Renal cortical epithelial cell (primary cell): Measurements from ENCODE around the gene ELMOD1. TPM values are rescaled to one million over a fixed set of nuclear protein-coding genes. Genes with fewer than 3 reads are reported as not detected.
"Not testable (repeated sequence)": the region's sequence is repeated elsewhere in the genome, so short reads cannot be mapped to it uniquely, and the experiment has no call there.

Source experiments
- DNase-seq: peaks from one replicate; pipeline ENCODE4 v3.0.0-alpha.2; 2011; ENCODE audit warnings: low read depth
- total RNA-seq: library from RNA; depleted of rRNA; stranded (reverse); fragments of >200 nt; gene quantifications from 2 replicates; pipeline ENCODE4 v1.2.3, GENCODE V29; 2014

The ELMOD1 gene
- total RNA-seq = 0.10 TPM in 1 of 2 replicates, not detected in the other

- no peak for DNase-seq
These were observed at the start of gene ELMOD1 for GRCh38 chr11:107590460-107591377. Gene ELMOD1, plus strand, starts transcription at chr11:107591147. Its CDS starts 27,043 bp downstream, at chr11:107618190.

GRCh38 chr11:107545101-107545514 is 45.8 kb upstream of the ELMOD1 start:
- DNase-seq = peak; percentile 98

GRCh38 chr11:107547961-107548360 is 43.0 kb upstream of the ELMOD1 start:
- DNase-seq = no peak

DNA sequence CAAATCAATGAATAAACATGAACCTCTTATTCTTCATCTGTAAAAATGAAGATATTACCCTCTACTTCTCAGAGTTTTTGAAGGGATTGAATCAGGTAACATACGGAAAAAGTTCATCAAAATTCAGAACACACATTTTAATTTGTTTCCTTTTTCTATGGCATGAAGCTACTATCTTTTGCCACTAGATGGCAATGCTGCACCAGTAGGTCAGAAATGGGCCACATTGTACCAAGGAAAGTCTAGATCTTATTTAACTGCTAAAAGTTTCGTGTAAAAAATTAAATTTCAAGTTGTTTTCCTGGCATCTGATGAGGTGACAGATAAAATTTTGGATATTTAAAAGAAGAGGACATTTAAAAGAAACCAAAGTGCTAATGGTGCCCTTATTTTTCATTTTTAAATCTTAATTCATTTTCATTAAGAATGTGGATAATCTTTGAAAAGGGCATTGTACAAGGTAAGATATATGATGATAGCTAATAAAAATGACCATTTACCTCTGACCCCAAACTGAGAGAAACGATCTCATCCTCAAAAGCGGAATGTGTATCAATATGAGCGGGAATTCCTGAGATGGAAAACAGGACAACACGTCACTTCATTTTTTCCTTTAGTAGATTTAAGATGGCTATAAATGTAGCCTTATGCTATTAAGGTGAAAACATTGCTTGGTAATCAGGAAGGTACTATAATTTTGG is 41.5 kb upstream of the ELMOD1 start:
- peak; percentile 50 for DNase-seq

- no peak for DNase-seq
These were observed 41.0 kb upstream of the ELMOD1 start for GRCh38 chr11:107549954-107550285.

GRCh38 chr11:107550304-107550703 is 40.6 kb upstream of the ELMOD1 start:
- DNase-seq = no peak

DNA sequence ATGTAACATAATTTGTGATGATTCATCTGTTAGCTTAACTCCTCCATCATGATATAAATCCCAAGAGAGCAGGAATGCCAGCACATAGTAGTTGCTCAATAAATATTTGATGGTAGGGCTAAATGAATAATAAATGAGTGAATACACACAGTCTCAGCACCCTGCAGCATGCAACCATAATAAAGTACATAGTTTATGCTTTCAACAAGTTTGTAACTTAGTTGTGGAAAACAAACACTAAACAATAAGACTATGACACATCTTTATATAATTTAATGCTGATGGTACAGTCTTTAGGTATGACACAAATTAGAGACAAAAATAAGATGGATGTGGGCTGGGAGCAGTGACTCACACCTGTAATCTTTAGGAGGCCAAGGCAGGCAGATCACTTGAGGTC is 29.3 kb upstream of the ELMOD1 start:
- peak; percentile 39 for DNase-seq

- peak; percentile 87 for DNase-seq
These were observed 28.2 kb upstream of the ELMOD1 start for GRCh38 chr11:107562647-107563208.

GRCh38 chr11:107563702-107564101 is 27.2 kb upstream of the ELMOD1 start:
- DNase-seq = peak; percentile 51

DNA sequence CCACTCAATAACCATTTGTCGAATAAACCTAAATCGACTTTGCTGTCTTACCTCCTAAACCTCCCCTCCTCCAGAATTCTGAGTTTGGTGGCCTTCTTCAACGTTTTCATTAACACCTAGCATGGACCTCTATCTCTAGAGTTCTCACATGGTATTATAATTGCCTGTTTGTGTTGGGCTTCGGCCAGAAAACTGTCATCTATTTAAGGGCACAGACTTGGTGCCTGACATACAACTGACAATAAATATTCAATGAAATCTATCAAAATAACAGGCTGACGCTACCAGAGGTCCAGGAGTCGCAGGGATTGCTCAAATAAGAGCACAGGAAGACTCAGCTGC is 26.1 kb upstream of the ELMOD1 start:
- no peak for DNase-seq

GRCh38 chr11:107565219-107565937 is 25.6 kb upstream of the ELMOD1 start, which contains the start of gene ALKBH8:
Gene ALKBH8, minus strand, starts transcription at chr11:107565735. Its CDS starts 4,842 bp downstream, at chr11:107560893.
- DNase-seq = peak; percentile 50

- peak; percentile 15 for DNase-seq
These were observed 24.9 kb upstream of the ELMOD1 start for GRCh38 chr11:107565955-107566501.

DNA sequence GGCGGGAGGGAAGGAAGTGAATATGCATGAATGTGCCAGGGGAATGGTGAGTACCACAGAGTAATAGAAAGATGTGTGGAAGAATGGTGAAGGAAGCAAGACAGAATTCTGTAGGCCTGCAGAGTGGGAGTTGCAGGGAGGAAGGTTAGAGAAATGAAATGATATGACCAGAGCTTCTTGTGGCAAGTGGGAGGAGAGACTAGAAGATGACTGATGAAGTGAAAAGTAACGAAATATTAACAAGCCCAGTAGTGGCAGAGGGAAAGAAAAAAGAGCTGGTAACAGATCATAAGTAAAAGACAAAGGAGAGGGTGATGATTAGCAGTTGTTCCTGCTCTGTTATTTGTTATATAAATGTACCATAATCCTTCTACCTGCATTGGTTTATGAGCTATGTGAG is 24.4 kb upstream of the ELMOD1 start:
- DNase-seq = no peak

DNA sequence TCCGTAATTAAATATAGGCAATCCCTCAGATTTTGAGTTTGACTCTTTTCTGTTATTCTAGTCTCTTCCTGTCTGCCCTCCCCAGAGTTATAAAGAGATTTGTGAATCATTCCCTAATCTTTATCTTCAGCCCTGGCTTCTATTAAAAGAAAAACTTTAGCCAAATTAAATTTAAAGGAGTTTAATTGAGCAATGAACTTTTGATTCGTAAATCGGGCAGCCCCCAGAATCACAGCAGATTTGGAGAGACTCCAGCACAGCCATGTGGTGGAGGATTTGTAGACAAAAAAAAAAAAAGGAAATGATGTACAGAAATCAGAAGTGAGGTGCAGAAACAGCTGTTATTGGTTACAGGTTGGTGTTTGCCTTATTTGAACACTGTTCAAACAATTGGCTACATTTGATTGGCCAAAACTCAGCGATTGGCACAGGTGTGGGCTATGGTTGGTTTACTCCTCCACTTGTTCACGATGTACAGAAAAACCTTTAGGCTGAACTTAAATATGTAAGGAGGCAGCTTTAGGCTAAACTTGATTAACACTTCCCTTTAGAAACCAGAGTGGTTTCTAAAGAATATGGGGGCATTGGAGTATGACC is 23.1 kb upstream of the ELMOD1 start:
- DNase-seq = no peak

GRCh38 chr11:107570015-107570414 is 20.9 kb upstream of the ELMOD1 start:
- DNase-seq = no peak

GRCh38 chr11:107573438-107573837 is 17.5 kb upstream of the ELMOD1 start:
- no peak for DNase-seq

DNA sequence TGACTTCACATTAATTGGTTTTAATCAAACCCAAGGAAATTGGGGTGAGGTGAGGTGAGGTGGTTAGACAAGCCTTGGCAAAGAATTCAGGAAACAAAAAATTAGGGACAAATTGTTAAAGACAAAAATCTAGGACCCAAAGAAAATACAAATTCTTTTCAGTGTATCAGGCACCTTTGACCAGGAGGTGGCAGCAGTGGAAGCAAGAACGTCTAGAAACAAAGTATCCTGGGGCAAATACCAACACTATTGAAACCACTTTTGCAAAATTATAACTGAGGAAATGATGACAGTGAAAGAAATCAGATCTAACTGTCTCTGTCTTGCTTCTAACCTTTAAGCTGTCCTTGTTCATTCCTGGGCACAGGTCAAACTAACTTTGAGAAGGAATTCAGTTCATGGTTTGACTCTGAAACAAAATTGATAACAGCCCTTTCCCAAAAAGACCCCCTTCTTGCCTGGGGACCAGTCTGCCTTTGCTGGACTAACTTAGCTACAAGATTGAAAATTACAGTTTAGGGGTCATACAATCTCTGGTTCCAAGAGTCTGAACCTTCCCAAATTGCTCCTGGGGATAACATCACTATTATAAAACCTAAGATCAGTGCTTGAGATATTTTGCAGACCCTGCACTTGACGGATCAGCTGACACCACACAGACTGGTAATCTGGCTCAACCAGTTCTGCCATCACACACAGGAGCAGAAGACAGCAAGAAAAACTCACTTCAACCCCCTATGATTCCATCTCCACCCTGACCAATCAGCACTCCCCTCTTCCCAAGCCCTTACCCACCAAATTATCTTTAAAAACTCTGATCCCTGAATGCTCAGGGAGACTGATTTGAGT is 14.2 kb upstream of the ELMOD1 start:
- DNase-seq = peak; percentile 14

GRCh38 chr11:107577346-107577711 is 13.6 kb upstream of the ELMOD1 start:
- no peak for DNase-seq

DNA sequence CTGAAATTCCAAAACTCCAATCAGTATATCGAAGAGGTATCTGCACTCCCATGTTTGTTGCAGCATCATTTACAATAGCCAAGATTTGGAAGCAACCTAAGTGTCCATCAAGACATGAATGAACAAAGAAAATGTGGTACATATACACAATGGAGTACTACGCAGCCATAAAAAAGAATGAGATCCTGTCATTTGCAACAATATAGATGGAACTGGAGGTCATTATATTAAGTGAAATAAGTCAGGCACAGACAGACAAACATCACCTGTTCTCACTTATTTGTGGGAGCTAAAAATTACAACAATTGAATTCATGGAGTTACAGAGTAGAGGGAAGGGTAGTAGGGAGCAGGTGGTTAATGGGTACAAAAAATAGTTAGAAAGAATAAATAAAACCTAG is 11.8 kb upstream of the ELMOD1 start:
- DNase-seq = not testable (repeated sequence)

GRCh38 chr11:107581147-107581546 is 9.8 kb upstream of the ELMOD1 start:
- no peak for DNase-seq
